Non-pigmented ciliary epithelial cell (primary cell): ENCODE results near the gene MYF6.
A peak's percentile ranks its signal among the peaks of the same experiment; 100 is the strongest.

Source experiments
- DNase-seq: peaks from one replicate; pipeline ENCODE4 v3.0.0-alpha.2; 2010; ENCODE audit warnings: low read depth

The MYF6 gene

DNA sequence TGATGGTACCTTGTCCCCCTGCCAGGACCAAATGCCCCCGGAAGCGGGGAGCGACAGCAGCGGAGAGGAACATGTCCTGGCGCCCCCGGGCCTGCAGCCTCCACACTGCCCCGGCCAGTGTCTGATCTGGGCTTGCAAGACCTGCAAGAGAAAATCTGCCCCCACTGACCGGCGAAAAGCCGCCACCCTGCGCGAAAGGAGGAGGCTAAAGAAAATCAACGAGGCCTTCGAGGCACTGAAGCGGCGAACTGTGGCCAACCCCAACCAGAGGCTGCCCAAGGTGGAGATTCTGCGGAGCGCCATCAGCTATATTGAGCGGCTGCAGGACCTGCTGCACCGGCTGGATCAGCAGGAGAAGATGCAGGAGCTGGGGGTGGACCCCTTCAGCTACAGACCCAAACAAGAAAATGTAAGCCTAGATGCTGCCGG, 410 bp downstream of the MYF6 start:
- DNase-seq = no peak

DNA sequence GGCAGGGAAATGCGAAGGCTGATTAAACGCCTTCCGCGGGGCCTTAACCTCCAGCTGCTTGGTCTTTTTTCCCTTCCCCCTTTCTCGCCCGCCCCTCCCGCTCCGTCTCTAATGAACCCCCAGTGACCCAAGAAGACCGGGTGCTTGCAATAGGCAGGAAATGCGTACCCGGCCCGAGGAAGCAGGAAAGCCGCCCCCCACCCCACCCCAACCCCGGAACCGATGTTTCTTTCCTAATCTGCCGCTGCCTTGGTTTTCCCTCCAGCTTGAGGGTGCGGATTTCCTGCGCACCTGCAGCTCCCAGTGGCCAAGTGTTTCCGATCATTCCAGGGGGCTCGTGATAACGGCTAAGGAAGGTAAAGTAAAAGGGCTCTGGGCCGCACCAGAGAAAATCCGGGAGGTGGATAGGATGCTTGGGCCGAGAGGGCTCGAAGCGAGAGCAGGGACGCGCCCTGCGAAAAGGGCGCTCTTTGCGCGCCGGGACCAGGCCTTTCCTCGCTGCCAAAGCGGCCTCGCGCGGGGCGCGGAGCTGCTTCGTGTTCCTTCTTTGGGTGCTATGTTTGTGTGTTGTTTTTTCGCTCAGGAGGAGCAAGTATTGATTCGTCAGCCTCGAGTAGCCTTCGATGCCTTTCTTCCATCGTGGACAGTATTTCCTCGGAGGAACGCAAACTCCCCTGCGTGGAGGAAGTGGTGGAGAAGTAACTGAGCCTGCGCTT, 983 bp downstream of the MYF6 start:
- DNase-seq = no peak

DNA sequence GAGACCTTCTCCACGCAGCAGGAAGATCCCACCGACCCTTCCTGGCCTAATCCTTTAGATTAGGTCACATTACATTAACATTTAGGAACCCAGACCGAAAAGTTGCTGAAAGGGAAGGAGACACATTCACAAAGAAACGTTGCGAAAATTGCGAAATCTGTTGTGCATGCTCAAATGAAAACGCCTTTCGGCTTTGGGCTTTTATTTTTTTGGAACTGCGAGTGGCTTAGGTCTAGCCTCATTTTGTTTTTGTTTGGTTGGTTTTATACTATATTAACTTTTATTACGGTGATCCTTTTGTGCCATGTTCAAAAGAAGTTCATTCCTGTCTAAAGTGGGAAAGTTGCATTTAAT, 1.5 kb downstream of the MYF6 start:
- no peak for DNase-seq

DNA sequence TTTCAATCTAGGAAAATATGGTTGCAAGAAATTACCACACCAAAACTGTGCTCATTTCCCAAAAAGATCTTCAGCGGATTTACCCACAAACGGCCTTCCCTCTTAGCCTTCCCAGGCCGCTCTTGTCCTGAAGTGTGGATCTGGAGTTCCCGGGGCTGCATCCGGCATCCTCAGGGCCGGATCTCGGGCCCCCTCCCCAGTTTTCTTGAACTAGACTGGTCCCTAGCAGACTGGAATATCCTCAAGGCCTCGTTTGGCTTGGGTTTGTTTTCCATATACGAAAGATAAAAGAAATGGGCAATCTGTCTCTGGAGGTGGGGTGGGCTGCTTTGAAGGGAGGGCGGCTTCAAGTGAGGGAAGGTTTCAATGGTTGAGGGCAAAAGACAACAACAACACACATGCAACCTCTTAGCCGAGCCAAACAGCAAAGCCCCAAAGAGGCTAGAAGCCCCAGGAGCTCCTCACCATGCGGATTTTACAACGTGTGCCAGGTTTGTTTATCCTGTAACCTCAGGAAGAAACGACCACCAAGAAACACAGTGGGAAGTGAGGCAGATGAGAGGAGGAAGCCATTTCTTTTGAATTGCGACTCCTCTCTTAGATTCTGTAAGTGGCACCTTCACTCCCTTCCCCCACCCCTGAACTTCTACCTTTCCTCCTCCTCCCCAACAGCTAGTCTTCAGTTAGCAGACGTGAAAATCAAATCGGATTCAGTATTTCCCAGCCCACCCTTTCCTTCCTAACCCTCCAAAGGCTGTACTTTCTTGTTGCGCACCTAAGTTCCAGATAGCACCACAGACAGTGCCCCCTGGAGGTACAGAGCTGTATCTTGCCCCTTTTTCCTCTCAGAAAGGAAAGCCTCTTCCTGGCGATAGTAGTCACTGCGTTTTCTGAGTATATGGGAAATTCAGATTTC, 2.6 kb downstream of the MYF6 start:
- no peak for DNase-seq

DNA sequence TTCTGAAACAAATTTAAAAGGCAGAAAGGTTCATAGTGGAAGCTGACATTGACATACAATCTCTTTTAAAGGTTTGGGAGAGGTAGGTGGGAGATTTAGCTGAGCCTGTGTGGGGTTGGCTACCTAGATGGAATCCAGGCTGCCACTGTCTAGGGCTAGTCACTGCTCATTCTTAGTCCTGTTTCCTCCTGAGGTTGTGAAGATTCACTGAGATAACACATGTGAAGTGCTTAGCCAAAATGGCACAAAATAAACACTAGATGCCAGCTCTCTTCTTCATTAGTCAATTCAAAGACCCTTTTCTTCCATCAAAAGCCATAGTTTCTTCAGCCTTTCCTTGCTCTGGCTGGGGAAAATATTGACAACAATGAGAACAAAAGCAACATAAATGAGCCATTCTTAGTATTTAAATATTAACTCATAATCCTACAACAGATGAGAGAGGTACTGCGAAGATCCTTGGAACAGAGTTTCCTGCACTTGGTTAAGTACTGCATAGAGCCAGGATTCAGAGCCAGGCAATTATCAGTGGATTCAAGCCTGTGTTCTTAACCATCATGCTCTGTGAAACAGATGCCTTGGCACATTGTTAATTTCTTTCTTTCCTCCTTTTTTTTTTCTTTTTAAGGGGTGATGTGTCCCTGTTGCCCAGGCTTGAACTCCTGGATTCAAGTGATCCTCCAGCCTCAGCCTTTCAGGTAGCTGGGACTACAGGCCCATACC, 3.5 kb downstream of the MYF6 start:
- DNase-seq = no peak

DNA sequence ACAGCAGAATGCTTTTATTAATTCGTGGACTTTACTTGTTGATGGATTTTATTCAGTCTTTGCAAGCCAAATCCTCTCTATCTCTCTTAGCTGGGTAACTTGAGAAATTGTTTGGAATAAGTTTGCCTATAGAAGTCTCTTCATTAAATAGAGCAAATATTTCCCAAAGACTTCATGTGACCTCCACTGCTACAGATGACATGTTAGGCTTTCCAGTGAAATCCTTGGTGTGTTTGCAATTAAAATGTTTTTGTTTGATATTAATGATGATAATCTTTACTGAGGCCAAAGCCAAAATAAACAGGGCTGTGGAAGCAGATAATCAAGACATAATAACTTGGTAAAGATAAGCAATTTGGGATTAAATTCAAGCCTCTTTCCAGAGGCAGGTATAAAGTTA, 4.4 kb downstream of the MYF6 start:
- DNase-seq = no peak

DNA sequence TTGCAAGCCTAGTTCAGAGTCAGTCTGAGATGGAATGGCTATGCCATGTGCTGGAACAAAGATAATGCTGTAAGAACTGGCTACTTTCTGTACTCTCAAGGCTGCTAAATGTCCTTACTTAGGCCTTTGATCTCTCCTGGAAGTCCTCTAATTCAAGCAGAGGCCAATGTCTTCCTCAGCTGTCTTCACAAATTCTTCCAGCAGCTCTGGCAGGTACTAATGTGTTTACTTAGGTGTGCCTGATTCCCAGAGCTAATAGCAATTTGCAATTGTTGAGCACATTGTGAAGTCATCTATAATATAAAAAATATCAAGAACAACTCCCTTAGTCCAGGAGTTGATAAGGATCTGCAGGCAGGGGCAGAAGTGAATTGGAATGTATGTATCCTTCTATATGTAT, 5.4 kb downstream of the MYF6 start:
- no peak for DNase-seq

DNA sequence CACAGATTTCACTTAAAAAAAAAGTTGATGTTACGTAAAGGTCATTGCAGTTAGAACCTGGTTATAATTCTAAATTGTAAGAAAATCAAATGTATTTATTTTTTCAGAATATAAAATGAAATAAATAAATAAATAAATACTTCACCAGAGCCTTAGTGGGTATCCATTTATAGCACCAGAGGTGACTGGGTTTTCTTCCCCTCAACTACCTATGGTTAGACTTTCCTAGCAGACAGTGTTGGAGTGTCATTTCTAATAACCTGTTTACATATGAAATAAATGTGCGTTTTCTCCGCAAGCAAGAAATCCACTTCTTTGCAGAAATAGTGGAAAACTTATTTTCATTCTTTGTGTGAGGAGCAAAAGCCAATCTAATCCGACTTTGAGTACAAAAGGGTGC, 6.0 kb downstream of the MYF6 start:
- DNase-seq = no peak

DNA sequence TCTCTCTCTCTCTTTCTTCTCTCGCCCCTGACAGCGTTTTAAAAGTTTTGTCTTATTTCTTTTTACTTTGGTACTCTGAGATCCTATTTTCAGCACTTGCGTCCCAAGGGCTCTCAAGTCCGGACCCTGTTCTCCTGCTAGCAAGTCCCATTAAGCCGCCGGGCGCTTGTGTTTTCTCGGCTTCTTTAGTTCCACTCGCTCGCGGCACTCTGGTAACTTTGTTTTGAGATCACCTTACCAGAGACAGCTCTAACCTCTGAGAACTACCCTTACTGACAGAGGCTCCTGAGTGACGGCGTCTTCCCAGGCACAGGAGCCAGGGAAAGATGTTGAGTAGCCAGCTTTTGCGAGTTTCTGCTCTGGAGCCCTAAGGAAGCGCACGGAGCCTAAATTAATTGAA, 6.6 kb downstream of the MYF6 start:
- DNase-seq = no peak

DNA sequence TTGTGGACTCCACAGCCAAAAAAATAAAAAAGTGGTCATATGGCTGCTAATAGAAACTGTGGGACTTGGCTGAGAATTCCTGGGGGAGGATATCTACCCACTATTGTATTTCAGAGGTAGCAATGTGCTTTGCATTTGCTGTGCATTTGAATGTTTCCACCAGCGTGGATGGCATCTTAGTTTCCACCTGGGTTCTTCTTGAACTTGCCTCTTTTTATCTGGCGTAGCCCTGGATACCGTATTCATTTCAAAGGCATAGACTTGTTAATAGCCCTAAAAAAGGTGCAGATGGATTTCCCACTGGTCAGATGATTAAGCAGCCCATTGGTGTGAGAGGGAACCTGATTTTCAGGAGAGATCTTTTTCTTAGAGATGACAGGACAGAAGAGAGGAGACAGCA, 7.4 kb downstream of the MYF6 start:
- DNase-seq = no peak

DNA sequence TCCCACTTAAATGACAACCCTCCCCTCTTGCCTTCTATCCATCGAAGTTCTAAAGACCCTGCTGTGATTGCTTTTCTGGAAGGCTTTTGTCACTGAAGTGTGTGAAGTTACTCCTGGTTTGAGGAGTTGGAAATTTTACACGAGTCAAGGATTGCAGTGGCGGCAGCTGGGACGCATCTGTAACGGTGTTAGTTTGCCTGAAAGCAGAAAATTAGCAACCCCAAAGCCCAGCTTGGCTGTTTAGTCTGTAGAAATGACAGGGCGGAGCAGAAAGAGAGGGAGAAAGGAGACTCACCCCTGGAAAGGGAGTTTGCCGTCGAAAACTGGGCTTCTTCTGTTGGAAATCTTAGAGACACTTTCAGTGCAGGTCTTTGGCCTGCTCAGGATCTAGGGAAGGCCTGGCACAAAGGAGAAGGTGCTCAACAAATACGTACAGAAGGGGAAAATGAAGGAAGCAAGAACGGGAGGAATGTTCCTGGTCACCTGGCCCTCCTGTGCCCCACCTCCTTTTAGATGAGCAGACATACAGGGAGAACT, 8.3 kb downstream of the MYF6 start:
- DNase-seq = no peak

DNA sequence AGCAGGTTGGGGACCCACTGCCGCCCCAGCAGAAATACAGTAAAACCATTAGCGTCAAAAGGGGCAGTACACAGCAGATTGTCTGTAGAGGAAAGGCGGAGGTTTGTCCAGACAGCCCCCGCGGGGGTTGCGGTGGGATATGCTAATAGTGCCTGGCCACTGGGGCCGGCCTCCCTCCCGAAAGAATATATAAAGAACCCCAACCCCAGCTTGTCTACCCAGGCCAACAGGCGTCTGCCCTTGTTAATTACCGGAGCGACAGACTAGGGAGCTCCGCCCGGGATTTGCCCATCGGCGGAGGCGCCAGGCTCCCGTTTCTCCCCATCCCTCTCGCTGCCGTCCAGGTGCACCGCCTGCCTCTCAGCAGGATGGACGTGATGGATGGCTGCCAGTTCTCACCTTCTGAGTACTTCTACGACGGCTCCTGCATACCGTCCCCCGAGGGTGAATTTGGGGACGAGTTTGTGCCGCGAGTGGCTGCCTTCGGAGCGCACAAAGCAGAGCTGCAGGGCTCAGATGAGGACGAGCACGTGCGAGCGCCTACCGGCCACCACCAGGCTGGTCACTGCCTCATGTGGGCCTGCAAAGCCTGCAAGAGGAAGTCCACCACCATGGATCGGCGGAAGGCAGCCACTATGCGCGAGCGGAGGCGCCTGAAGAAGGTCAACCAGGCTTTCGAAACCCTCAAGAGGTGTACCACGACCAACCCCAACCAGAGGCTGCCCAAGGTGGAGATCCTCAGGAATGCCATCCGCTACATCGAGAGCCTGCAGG, 9.4 kb downstream of the MYF6 start, which contains the start of gene MYF5:
TSS of gene MYF5 (plus strand) at position 217 of the 774 bp plus-strand sequence. CDS start at position 369, 152 bp downstream.
- DNase-seq = no peak

DNA sequence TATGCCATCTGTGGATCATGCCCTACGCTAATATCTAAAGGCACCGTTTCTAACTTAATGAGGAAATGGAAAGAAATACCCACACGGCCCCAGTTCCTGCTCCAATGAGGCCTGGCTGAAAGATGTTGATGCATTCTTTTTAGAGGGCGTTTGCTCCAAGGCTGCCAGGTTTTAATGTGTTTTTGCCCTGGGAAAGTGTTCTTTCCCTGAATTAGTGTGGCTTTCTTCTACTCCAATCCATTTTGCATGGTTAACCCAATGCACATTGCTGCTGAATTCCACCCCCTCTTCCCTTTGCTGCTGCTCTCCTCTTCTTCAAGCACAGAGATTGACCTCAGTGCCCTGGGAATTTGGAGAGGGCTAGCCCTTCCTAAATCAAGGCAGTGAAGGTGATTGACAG, 10.4 kb downstream of the MYF6 start:
- DNase-seq = no peak

DNA sequence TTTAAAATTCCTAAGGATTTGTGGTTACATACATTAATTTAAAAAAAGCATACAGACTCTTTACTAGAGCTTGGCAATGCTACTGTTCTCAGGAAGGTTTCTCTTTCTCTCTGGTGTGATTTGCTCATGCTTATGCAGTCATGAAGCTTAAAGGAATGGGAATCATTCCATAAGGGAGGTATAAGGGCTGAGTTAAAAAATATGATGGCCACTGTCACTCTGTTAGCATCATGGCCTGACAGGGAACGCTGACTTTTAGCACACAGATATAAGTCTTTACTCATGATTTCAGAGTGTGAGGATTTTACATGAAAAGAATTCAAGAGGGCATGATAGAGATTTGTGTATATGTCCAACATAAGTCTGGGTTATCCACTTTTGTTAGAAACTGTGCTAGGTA, 13.1 kb downstream of the MYF6 start:
- DNase-seq = no peak

DNA sequence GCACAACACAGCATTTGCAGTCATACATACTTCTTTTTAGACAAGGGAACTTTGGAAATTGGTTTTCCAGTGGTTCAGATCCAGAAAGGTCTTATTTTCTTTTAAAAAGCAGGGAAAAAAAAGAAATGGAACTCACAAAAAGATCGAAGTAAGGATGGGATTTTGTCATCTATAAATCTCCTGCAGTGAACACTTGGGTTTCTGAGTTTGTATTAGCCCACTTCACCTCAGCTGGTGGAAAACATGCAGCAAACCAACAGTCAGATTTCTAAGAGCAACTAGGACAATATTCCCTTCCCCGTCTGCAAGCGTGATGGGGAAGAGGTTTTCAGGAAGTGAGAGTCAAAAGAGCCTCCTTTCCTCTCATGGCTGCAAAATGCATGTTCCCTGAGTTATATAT, 13.9 kb downstream of the MYF6 start:
- DNase-seq = no peak

DNA sequence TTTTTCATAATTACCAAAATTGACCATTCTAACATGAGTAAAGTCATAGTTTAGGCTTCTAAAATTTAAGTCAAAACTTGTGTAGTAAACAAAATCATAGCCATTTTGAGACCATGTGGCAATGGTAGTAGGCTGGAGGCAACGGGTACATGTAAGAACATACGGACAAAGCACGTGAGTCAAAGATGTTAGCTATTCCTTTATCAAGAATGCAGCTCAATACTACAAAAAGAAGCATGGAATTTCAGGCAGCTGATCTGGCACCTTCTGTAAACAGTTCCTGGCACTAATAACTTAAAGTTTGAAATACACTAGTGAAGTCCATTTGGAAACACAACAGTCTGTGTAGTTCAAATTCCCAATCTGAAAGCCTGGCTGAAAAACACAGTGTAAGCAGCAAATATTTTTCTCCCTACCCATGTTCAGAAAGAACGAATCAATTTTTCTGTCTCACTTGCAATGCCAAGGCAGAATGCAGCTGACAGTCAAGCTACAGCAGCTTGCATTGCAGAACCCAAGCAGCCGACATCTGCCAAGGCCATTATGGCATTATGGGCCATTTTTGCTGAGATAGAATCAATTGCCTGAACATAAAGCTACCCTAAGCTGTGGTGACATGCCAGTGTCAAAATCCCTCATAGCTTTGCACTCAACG, 38.5 kb downstream of the MYF6 start:
- no peak for DNase-seq

DNA sequence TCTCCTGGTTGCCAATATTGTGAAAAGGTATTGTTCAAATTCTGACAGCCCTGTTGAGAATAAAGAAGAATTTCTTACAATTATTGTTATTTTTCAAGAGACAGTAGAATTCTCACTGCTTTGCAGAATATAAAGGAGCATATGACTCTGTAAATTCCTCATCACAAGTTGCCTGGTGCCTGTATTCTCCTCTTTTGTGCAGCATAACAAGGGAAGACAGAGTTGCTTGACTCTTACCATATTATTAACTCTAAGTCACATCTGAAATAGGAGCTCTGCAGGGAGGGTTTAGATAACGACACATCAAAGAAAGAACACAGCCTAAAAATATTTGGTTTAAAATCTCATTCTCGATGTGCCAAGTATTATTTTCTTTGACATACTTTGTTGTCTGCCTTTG, 40.4 kb downstream of the MYF6 start:
- DNase-seq = no peak

DNA sequence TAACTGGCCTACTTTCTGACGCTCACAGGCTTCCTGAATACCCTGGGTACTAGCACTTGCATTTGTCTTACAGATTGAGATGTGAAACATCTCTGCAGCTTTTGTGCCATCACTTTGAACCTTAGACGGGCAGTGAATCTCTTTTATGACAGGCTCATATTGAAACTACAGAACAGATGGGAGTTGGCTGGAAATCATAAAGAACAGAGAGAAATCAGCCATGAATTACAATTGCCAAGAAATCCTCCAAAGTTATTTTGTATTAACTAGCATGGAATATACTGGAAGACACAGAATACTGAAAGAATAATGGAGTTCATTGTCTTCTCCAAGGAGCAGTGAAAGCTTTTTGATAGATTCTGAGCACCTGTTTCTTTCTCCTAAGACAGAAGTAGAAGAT, 42.0 kb downstream of the MYF6 start:
- no peak for DNase-seq

DNA sequence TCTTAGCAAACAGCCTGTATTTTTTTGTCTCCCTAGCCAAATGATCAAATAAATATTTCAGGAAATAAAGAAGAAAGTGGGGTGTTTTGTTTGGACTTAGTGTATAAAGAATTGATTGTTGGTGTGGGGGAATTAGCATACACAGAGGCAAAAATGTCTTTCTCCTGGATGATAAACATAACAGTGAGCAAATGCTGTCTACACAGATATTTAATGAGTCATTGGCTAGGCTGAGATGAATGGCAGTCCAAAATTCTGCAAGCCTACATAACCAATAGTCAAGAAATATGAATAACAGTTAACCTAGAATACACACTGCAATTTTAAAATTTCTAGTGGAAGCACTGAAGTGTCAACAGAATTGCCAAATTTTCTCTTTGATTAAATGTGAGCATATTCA, 45.0 kb downstream of the MYF6 start:
- no peak for DNase-seq

DNA sequence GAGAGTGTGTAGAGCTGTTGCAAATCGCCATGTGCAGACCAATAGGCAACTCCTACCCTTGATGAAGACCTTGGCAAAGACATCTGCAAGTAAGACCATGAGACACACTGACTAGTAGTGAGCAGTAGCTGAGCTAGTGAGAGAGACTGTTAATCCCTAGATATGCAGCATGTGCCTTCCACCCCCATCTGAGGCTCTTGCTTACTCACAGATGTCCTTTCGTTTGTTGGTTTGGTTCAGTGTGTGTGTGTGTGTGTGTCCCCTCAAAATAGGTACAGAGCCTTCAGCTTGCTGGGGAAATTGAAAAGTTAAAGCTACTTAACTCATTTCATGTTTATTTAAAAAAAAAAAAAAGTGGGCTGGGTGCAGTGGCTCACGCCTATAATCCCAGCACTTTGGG, 46.8 kb downstream of the MYF6 start:
- no peak for DNase-seq

DNA sequence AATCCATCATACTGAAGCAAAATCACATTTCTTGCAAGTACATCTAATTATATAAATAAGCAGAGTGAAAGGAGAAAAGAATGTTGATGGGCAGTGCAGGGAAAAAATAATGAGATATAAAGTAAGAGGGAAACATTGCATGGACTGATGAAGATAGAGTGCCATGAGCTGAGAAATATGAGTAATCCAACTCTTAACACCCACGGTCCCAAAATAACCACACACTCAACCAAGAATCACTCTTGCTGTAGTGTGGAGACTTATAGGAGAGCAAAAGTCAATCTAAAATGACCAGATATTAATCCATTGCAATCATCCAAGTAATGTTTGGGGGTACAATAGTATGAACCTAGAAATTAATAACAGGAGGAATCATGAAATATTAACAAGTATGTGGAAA, 49.4 kb downstream of the MYF6 start:
- DNase-seq = peak; percentile 17
